KBM-7 (cell line): ENCODE measurements around the gene ACBD7.
A peak's percentile ranks its signal among the peaks of the same experiment; 100 is the strongest.

ENCODE experiments used
- DNase-seq: peaks from one replicate; pipeline ENCODE4 v3.0.0-alpha.2; 2015
- in situ Hi-C: fragments of 300-500 bp; cut with MboI; formaldehyde crosslinking; loops from 2 replicates; pipeline ENCODE4 v1.14.3; 2020; ENCODE audit warnings: low sequenced_read_pairs, low pct_unique_long_range_greater_than_20kb, mixed read lengths

ACBD7 gene

DNA sequence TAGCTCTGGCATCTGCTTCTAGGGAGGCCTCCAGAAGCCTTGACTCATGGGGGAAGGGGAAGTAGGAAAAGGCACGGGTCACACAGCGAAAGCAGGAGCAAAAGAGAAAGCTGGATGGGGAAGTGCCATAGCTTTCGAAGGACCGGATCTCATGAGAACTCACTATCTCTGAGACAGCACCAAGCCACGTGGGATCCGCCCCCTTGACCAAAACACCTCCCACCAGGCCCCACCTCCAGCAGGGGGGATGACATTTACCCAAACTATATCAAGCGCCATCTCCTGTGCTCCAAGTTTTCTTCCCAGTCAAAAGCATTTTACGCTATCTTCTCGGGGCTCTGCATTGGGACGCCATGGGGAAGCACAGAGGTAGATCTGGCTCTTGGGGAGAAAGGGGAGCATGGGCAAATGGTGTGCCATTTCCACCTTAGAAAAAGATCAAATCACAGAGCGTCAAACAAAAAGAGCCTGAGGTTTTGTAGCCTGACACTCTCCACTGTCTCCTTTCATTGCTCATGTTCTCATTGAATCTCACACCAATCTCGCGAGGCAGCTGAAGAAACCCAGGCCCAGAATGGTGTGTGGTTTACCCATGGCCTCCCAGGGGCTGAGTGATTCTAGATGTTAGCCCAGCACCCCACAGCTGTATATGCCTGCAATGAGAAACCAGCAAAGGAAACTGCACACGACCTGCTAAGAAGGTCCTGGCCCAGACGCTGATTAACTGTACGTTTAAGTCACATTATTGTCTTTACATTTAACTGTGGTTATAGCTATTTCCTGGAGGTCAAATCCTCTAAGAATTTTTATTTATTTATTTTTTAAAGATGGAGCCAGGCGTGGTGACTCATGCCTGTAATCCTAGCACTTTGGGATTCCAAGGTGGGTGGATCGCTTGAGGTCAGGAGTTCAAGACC is 52.9 kb downstream of the ACBD7 start:
- DNase-seq = peak; percentile 61
- in situ Hi-C loops = no loop called here

DNA sequence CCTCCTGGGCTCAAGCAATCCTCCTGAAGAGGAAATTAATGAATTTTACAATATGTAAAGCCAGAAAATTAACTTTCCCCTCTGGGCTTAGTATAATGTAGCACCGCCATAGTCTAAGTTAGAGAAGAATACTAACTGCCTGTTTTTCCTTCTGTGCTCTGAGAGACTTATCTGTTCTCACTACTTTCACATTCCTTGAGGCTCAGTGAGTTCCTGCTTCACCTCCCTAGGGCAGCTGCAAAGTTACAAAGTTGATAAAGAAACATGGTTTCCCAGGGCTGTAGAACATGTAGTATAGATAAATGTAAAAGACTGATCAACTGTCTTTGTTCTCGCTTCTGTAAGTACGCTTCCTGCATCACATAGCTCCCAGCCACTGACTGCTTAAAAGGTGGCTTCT is 60.8 kb downstream of the ACBD7 start:
- DNase-seq = no peak

More for the DNA sequence above, 60.8 kb downstream of the ACBD7 start:
- in situ Hi-C loops = no loop called here
